ENCODE measurements around the gene TNFRSF4.

TNFRSF4 gene

GRCh38 chr1:1168451-1169411, 45.2 kb downstream of the TNFRSF4 start:
- DNase-seq = no peak

DNA sequence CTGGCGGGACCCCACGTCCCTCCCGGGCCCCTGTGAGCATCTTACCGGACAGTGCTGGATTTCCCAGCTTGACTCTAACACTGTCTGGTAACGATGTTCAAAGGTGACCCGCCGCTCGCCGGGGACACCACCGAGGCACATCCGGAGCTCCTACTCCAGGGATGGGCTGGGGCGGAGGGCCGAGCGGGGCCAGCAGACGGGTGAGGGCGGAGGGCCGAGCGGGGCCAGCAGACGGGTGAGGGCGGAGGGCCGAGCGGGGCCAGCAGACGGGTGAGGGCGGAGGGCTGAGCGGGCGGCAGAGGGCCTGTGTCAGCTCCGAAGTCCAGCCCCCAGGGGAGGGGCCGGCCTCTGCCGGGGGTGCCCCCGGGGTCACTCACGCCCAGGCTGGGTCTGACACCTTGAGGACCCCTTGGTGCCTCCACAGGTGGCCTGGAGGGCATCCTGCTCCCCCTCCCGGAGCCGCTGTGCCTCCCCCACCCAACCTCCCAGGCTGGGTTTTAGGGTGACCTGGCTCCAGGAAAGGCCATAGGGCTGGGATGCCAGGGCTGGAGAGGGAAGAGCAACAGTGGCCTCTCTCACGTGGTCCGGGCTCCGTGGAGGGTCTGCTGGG, 46.0 kb downstream of the TNFRSF4 start:
- no peak for DNase-seq

DNA sequence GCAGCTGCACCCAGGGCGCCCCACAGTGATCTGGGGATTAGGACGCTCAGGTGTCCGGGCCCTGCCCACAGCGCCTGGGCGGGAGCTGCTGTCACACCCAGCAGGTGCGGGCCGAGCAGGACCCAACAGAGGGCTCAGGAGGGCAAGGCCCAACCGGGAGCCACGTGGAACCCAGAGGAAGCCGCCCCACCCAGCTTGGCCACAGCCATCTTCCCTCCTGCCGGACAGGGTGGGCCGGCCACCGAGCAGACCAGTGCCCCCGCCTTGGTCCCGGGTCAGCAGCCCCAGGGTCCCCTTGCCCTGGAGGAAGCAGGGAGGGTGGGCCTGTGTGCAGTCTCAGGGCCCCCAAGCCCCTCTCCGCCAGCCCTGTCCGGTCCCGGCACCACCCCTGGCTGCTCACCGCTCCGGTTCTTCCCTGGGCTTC, 46.5 kb downstream of the TNFRSF4 start:
- no peak for DNase-seq

DNA sequence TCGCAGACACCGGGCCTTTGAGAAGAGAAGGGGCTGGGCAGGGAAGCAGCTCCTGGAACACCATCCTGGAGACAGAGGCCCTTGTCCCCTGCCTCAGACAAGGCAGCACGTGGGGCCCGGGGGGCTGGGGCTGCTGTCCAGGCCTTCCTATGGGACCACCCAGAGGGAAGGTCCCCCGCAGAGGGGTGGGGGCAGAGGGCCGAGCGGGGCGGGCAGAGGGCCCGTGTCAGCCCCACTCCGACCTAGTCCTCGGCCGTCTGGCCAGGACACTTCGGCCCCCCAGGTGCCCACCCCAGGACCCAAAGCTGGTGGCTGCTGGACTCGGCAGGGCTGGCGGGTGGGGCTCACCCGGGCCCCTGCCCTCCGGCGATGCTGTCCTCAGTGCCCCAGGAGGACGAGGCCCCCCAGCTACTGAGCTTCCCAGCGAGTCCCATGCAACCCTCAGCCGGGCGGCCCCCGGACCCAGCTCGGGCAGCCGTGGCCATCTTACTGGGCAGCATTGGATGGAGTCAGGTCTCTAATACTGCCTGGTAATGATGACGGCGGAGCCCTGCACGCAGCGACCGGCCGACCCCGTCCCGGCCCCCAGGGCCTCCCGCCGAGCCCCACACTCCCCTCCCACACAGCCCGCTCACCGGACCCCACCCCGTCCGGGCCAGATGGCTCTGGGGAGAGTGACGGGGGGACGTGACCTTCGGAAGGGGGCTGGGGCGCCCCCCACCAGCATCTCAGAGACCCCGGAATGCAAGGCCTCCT, 47.1 kb downstream of the TNFRSF4 start:
- DNase-seq = no peak

- no peak for DNase-seq
These were observed 48.0 kb downstream of the TNFRSF4 start for GRCh38 chr1:1165900-1166421.

DNA sequence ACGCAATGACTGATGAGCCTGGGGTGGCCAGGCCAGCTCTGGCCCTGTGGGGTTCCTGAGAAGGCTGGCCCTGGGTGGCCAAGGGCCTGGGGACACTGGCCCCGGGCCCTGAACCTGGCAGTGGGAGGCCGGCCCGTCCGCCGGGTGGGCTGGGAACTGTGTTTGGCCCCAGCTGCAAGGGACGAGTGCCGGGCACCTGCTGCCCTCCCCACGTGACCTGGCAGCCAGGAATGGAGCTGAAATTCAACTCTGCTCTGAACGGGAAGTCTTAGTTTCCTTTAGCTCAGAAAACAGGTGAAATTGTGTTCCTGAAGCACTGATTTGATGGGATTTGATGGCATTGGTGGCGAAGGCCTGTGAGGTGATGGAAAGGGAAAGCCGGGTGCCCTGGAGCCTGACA, 48.5 kb downstream of the TNFRSF4 start:
- no peak for DNase-seq

DNA sequence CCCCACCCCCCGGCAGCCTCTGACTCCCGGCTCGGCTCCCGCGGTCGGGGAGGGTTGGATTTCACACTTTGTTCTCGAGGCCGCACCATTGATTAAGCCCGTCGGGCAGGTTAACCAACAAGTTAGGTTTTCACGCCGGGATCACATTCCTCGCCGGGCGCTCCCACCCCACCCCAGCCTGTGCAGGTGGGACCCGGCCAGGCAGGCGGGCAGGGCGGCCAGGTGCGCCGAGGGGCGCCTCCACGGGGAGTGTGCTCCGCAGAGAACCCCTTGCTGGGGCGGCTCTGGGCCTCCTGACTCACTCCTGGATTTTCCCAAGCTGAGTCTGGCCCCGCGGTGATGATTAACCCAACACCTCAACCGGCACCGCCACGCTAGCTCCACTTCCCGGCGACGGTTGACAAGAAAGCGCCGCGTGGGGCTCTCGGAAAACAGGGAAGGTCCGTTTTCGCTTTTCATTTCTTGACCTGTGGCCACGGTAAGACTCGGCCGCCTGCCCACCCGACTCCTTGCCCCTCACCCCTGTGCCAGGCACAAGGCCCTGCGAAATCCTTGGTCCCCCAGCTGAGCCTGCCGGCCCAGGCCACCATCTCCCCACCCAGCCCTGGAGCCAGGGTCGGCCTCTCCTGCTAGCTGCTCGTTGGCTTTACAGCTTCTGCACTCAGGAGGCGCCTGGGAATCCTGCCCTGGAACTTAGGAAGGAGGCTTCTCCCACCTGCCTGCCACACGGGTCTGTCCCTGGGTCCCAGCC, 49.1 kb downstream of the TNFRSF4 start:
- no peak for DNase-seq

- no peak for DNase-seq
These were observed 49.6 kb downstream of the TNFRSF4 start for GRCh38 chr1:1164361-1164700.

GRCh38 chr1:1163538-1164070, 50.3 kb downstream of the TNFRSF4 start:
- no peak for DNase-seq

- DNase-seq = no peak
These were observed 51.1 kb downstream of the TNFRSF4 start for GRCh38 chr1:1162597-1163537.

DNA sequence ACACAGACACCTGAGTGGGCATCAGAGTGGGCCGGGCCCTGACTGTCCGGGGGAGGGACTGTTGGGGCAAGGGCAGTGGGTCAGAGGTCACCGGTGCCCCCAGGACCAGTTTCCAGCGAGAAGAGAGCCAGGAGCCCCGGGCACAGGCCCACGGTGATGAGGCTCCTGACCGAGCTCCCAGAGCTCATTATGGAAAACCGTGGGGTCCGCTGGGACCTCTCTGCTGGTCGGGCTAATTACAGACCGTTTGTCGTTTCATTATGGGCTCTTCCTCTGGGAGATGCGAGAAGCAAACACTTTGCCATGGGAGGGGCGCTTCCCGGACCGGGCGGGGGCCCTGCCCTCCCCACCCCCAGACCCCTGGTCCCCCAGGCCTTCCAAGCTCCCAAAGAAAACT, 52.3 kb downstream of the TNFRSF4 start:
- no peak for DNase-seq

Measured in C1 segment of cervical spinal cord (tissue), 14 donors.